Lower leg skin (tissue), 3 donors: Measurements from ENCODE around the gene APOL5.
"Not testable (repeated sequence)": the region's sequence is repeated elsewhere in the genome, so short reads cannot be mapped to it uniquely, and the experiment has no call there.

ENCODE experiments used
- CTCF ChIP-seq, 3 donors: fragments of 450-650 bp; IDR thresholded peaks; one replicate each; pipeline ENCODE4 v1.5.1; 2016; ENCODE audit warnings: antibody characterized with exemption in 3 of 3, mild to moderate bottlenecking in 3 of 3, moderate library complexity in 2 of 3
- POLR2A ChIP-seq, 2 donors: fragments of 450-650 bp; IDR thresholded peaks; one replicate each; pipeline ENCODE4 v1.6.1; 2016 to 2017; ENCODE audit warnings: antibody characterized with exemption in 2 of 2, mild to moderate bottlenecking in 1 of 2, moderate library complexity in 1 of 2

DNA sequence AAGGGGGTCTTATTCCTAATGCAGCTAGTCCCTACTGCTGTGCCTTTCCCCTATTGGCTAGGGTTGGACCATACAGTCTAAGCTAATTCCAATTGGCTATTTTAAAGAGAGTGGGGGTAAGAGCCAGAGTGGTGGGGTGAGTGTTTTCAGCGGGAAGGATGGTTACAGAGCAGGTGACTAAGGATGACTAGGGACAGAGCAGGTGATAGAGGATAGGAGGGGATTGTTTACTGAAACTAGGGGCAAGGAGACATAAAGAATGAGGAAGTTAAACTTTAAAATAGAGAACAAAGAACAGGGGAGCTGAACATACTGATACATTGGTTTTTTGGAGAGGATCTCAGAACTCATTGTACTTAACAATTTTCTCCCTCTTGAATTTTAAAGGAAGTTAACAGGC lies 41.6 kb upstream of the APOL5 start:
- TF ChIP-seq CTCF, POLR2A (IDR thresholded peaks at IDR 0.05): not testable (repeated sequence)
